Uterus (tissue), 4 donors: Measurements from ENCODE around the gene ADRA2A. TPM values are rescaled to one million over a fixed set of nuclear protein-coding genes. Genes with fewer than 3 reads are reported as not detected.

ENCODE experiments used
- DNase-seq, 2 donors: peaks; one replicate each; pipeline ENCODE4 v3.0.0-alpha.2; 2019 to 2020
- H3K27ac ChIP-seq, 2 donors: fragments of 200-600 bp; sonication (generic); 1 replicate in 1 of 2; 2 replicates in 1 of 2; pipeline ENCODE4 v1.5.1; 2016 to 2018
- H3K27me3 ChIP-seq, 2 donors: fragments of 200-600 bp; sonication (generic); one replicate each; pipeline ENCODE4 v1.5.1; 2018 to 2019; ENCODE audit warnings: control low read depth in 1 of 2
- H3K36me3 ChIP-seq, 2 donors: fragments of 200-600 bp; sonication (generic); one replicate each; pipeline ENCODE4 v1.5.1; 2019; ENCODE audit warnings: control low read depth in 1 of 2
- H3K4me1 ChIP-seq, 2 donors: fragments of 200-600 bp; sonication (generic); one replicate each; pipeline ENCODE4 v1.5.1; 2018 to 2019; ENCODE audit warnings: control low read depth in 1 of 2
- H3K4me3 ChIP-seq, 2 donors: fragments of 200-600 bp; sonication (generic); 1 replicate in 1 of 2; 2 replicates in 1 of 2; pipeline ENCODE4 v1.5.1; 2018 to 2019; ENCODE audit warnings: mild to moderate bottlenecking in 1 of 2
- H3K9me3 ChIP-seq, 2 donors: fragments of 200-600 bp; sonication (generic); one replicate each; pipeline ENCODE4 v1.5.1; 2019; ENCODE audit warnings: control low read depth in 1 of 2
- CTCF ChIP-seq, 4 experiments: fragments of 200-600 bp in 2 of 4; fragments of 450-650 bp in 2 of 4; sonication (generic) in 2 of 4; IDR thresholded peaks; one replicate each; pipeline ENCODE4 v1.5.1; 2016 to 2019; ENCODE audit warnings: antibody characterized with exemption in 4 of 4, mild to moderate bottlenecking in 2 of 4, moderate library complexity in 1 of 4
- POLR2A ChIP-seq, 2 donors: fragments of 450-650 bp; IDR thresholded peaks; one replicate each; pipeline ENCODE4 v1.6.1; 2016; ENCODE audit warnings: antibody characterized with exemption in 2 of 2, mild to moderate bottlenecking in 1 of 2, moderate library complexity in 1 of 2
- intact Hi-C: fragments of 100-400 bp; cut with DNase I; formaldehyde crosslinking; loops from one replicate; pipeline ENCODE4 v1.15.1; 2023; ENCODE audit warnings: low total_unique reads
- total RNA-seq, 4 donors: library from RNA; depleted of rRNA in 3 of 4; stranded (reverse); fragments of >200 nt in 3 of 4; gene quantifications; one replicate each; pipeline versions ENCODE4 v1.1.0 to v1.2.4, GENCODE V29; 2014 to 2023
- donor health status: DM: yes; HTN: yes; CAD: no.

Gene ADRA2A
- total RNA-seq, 4 donors from 2014 or later, result 0.26 to 4.9 (median 2.7) TPM

DNA sequence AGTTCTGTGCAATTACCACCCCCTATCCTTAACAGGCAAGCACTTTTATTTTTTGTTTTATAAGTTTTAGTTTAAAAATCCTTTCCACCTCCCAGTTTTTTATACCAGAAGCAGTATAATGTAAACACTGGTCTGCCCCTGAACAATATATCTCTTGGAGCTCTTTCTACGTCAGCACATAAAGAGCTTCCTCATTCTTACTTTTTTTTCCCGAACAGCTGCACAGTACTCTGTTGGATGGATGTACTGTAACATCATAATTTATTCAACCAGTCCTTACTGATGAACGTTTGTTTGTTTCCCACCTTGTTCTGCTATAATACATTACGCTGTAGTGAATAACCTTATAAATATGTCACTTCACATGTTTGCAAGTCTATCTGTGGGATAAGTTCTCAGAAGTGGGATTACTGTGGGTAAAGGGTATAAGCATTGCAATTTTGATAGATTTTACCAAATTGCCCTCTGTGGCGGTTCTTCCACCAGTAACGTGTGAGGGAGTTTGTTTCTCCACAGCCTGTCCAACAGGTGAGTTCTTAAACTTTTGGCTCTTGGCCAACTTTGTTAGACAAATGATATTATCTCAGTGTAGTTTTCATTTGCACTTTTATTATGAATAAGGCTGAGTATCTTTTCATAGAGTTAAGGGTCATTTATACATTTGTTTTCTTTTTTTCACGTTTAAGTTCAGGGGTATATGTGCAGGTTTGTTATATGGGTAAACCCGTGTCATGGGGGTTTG, 32.8 kb downstream of the ADRA2A start:
- no peaks in the 10 kb centered on the region for H3K36me3 ChIP-seq
- no peak overlapping the region for H3K27ac ChIP-seq
- H3K4me1 ChIP-seq, result no peaks in the 10 kb centered on the region
- intact Hi-C loops, result no loop called here
- DNase-seq, result no peak
- H3K27me3 ChIP-seq, result no peaks in the 10 kb centered on the region
- H3K9me3 ChIP-seq, result no peaks in the 10 kb centered on the region
- H3K4me3 ChIP-seq, result no peak overlapping the region
- no peak for TF ChIP-seq CTCF (IDR thresholded peaks at IDR 0.05)
- no peak for TF ChIP-seq POLR2A (IDR thresholded peaks at IDR 0.05)

GRCh38 chr10:111110771-111111170, 33.9 kb downstream of the ADRA2A start:
- Histone ChIP-seq H3K4me3 (no peak overlapping the region), H3K27me3 (no peaks in the 10 kb centered on the region), H3K36me3 (no peaks in the 10 kb centered on the region), H3K9me3 (no peaks in the 10 kb centered on the region), H3K4me1 (no peaks in the 10 kb centered on the region), H3K27ac (no peak overlapping the region)
- TF ChIP-seq CTCF (IDR thresholded peaks at IDR 0.05) (no peak), POLR2A (IDR thresholded peaks at IDR 0.05) (no peak)
- intact Hi-C loops, result no loop called here
- DNase-seq, result no peak

DNA sequence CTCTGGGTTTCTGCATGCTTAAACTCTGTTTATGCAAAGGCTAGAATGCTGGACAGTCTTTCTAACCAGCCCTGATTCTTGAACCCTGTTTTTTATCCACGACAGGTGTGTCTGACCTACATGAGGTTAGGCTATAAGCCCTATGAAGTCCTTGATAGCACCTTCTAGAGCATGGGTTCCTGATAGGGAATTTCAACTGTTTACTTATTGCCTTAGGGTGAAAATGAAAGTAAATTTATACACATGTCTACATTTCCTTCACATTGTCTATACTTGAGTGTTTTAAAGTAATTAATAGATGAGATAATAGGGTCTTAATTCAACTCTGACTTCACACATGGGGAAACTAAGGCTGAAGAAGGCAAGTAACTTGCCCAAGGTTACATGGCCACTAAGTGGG, 35.5 kb downstream of the ADRA2A start:
- TF ChIP-seq CTCF (IDR thresholded peaks at IDR 0.05) (no peak), POLR2A (IDR thresholded peaks at IDR 0.05) (no peak)
- DNase-seq, result no peak
- no peak overlapping the region for H3K27ac ChIP-seq
- no peaks in the 10 kb centered on the region for H3K27me3 ChIP-seq
- intact Hi-C loops, result no loop called here
- no peaks in the 10 kb centered on the region for H3K36me3 ChIP-seq
- no peak overlapping the region for H3K4me3 ChIP-seq
- no peaks in the 10 kb centered on the region for H3K4me1 ChIP-seq
- no peaks in the 10 kb centered on the region for H3K9me3 ChIP-seq

DNA sequence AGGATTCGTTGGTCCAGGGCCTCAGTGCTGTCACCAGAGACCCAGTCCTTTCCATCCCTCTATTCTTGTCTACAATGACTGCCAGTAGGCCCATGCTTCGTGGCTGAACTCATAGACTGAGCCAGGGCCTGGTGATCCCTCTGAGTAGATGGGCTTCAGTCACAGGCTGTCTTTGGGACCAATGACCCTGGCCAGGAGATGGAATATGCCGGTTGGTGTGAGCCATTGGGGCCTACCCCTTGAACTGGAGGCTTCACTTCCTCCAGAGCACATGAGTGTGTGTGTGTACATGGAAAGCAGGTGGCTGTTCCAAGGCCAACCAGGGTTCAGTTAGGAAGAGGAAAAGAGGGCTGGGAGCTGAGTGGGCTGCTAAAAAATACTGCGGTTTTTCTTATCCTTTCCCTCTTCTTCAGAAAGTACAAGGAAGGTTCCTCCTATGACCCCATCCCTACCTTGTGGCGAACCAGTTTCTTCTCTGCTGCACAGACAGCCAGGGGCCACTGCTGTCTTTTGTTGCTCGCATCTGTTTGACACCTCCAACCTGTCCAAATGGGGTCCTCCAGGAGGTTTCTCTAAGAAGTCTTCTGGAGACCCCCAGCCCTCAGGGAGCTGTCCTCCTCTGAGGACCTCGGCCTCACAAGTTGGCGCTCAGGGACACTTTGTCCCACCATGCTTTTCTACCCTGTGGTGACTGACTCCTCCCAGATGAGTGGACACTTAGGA, 36.6 kb downstream of the ADRA2A start:
- Histone ChIP-seq H3K4me1 (no peaks in the 10 kb centered on the region), H3K27me3 (no peaks in the 10 kb centered on the region), H3K9me3 (no peaks in the 10 kb centered on the region), H3K4me3 (no peak overlapping the region), H3K27ac (no peak overlapping the region), H3K36me3 (no peaks in the 10 kb centered on the region)
- TF ChIP-seq POLR2A (IDR thresholded peaks at IDR 0.05) (no peak), CTCF (IDR thresholded peaks at IDR 0.05) (no peak)
- no peak for DNase-seq
- intact Hi-C loops, result no loop called here
